CD14-positive monocyte (primary cell): ENCODE results near the gene ARHGEF1. TPM values are rescaled to one million over a fixed set of nuclear protein-coding genes. Genes with fewer than 3 reads are reported as not detected.

Source experiments
- DNase-seq, 3 donors: peaks; one replicate each; pipeline ENCODE4 v3.0.0-alpha.2; 2011 to 2022
- H2AFZ ChIP-seq: 2 replicates; pipeline ENCODE4 v1.6.0; 2012; ENCODE audit warnings: mild to moderate bottlenecking, low read depth, low read length, inconsistent platforms; ENCODE audit not compliant: insufficient read depth, poor library complexity, severe bottlenecking
- H3K27ac ChIP-seq, 2 donors: 1 replicate in 1 of 2; 2 replicates in 1 of 2; pipeline ENCODE4 v1.5.1; 2012 to 2013; ENCODE audit warnings: low read length in 2 of 2, control low read depth in 1 of 2, inconsistent platforms in 1 of 2, low read depth in 1 of 2, mild to moderate bottlenecking in 1 of 2
- H3K27me3 ChIP-seq, 2 donors: one replicate each; pipeline versions ENCODE4 v1.6.0 to v1.6.1; 2011 to 2013; ENCODE audit warnings: low read length in 2 of 2; ENCODE audit not compliant: control insufficient read depth in 2 of 2, insufficient read depth in 2 of 2
- H3K36me3 ChIP-seq, 2 donors: replicated peaks in 1 of 2; 1 replicate in 1 of 2; 2 replicates in 1 of 2; pipeline versions ENCODE4 v1.5.1 to v1.6.1; 2012 to 2013; ENCODE audit warnings: low read length in 2 of 2, control low read depth in 1 of 2, inconsistent platforms in 1 of 2, mild to moderate bottlenecking in 1 of 2; ENCODE audit not compliant: insufficient read depth in 2 of 2, control insufficient read depth in 1 of 2
- H3K4me1 ChIP-seq, 2 donors: 1 replicate in 1 of 2; 2 replicates in 1 of 2; pipeline versions ENCODE4 v1.5.1 to v1.6.1; 2012 to 2013; ENCODE audit warnings: low read length in 2 of 2, control low read depth in 1 of 2, inconsistent platforms in 1 of 2, mild to moderate bottlenecking in 1 of 2, moderate library complexity in 1 of 2; ENCODE audit not compliant: insufficient read depth in 2 of 2, control insufficient read depth in 1 of 2
- H3K4me2 ChIP-seq: replicated peaks from 2 replicates; pipeline ENCODE3; 2012; ENCODE audit warnings: low read length, moderate library complexity, mild to moderate bottlenecking; ENCODE audit not compliant: poor library complexity, severe bottlenecking; ENCODE audit errors: extremely low read depth
- H3K4me3 ChIP-seq, 3 experiments: fragments of 200-600 bp in 1 of 3; sonication (generic) in 1 of 3; replicated peaks in 1 of 3; 1 replicate in 2 of 3; 2 replicates in 1 of 3; pipeline ENCODE4 v1.5.1; 2011 to 2013; ENCODE audit warnings: low read length in 3 of 3, mild to moderate bottlenecking in 3 of 3, control low read depth in 2 of 3, low read depth in 2 of 3, inconsistent platforms in 1 of 3, moderate library complexity in 1 of 3
- H3K79me2 ChIP-seq: 2 replicates; pipeline ENCODE4 v1.6.0; 2012; ENCODE audit warnings: mild to moderate bottlenecking, control low read depth, inconsistent platforms, low read length, moderate library complexity; ENCODE audit not compliant: insufficient read depth
- H3K9ac ChIP-seq: 2 replicates; pipeline ENCODE4 v1.6.0; 2017; ENCODE audit warnings: low read length, mild to moderate bottlenecking; ENCODE audit not compliant: insufficient read depth, poor library complexity, severe bottlenecking
- H3K9me3 ChIP-seq, 2 donors: replicated peaks in 1 of 2; 1 replicate in 1 of 2; 2 replicates in 1 of 2; pipeline versions ENCODE4 v1.5.1 to v1.6.1; 2012 to 2013; ENCODE audit warnings: low read length in 2 of 2, control low read depth in 1 of 2; ENCODE audit not compliant: control insufficient read depth in 1 of 2, insufficient read depth in 1 of 2
- H4K20me1 ChIP-seq: 2 replicates; pipeline ENCODE4 v1.6.0; 2012; ENCODE audit warnings: mild to moderate bottlenecking, low read length, control low read depth, moderate library complexity; ENCODE audit not compliant: insufficient read depth
- H3K27ac Mint-ChIP-seq, 7 donors: one replicate each; pipeline ENCODE4 v1.8.0; 2020; ENCODE audit warnings: mild to moderate bottlenecking in 7 of 7, mixed read lengths in 7 of 7, moderate library complexity in 6 of 7, inconsistent platforms in 2 of 7
- H3K27me3 Mint-ChIP-seq, 3 donors: one replicate each; pipeline ENCODE4 v1.8.0; 2021 to 2022; ENCODE audit warnings: low read depth in 3 of 3, mild to moderate bottlenecking in 3 of 3, mixed read lengths in 3 of 3, moderate library complexity in 3 of 3, inconsistent platforms in 1 of 3
- H3K36me3 Mint-ChIP-seq, 2 donors: one replicate each; pipeline ENCODE4 v1.8.0; 2020; ENCODE audit warnings: mixed read lengths in 2 of 2, inconsistent platforms in 1 of 2, mild to moderate bottlenecking in 1 of 2
- H3K4me1 Mint-ChIP-seq: one replicate; pipeline ENCODE4 v1.8.0; 2020; ENCODE audit warnings: mild to moderate bottlenecking, mixed read lengths
- H3K4me3 Mint-ChIP-seq, 2 donors: one replicate each; pipeline ENCODE4 v1.8.0; 2020; ENCODE audit warnings: mild to moderate bottlenecking in 2 of 2, mixed read lengths in 2 of 2, moderate library complexity in 1 of 2
- H3K9me3 Mint-ChIP-seq, 7 donors: one replicate each; pipeline ENCODE4 v1.8.0; 2020 to 2022; ENCODE audit warnings: mixed read lengths in 7 of 7, mild to moderate bottlenecking in 6 of 7, moderate library complexity in 6 of 7, inconsistent platforms in 2 of 7
- CTCF ChIP-seq: fragments of 200-600 bp; IDR thresholded peaks from one replicate; pipeline ENCODE4 v1.8.0; 2022; ENCODE audit warnings: antibody characterized with exemption, mild to moderate bottlenecking
- WGBS: methylation state at CpG from one replicate; pipeline ENCODE4 v1.1.5; 2013; ENCODE audit warnings: missing lambda C conversion rate; ENCODE audit not compliant: insufficient coverage; 5-methylcytosine and 5-hydroxymethylcytosine counted together
- intact Hi-C, 2 donors: fragments of 100-400 bp; cut with micrococcal nuclease; formaldehyde crosslinking; loops; one replicate each; pipeline versions ENCODE4 v1.15.0 to v1.15.1; 2023
- polyA plus RNA-seq, 3 donors: library from polyadenylated mRNA; depleted of rRNA in 1 of 3; unstranded in 2 of 3; stranded (reverse) in 1 of 3; fragments of 300-500 nt in 2 of 3; fragments of >200 nt in 1 of 3; fragmentation: Illumina TruSeq in 2 of 3; gene quantifications; 1 replicate in 2 of 3; 2 replicates in 1 of 3; pipeline ENCODE4 v1.2.3, GENCODE V29; 2012 to 2021

ARHGEF1 gene
- polyA plus RNA-seq, 3 donors, result 82.8 to 622 (median 95.5) TPM

GRCh38 chr19:41863209-41863931 is 19.6 kb upstream of the ARHGEF1 start:
- H3K9ac ChIP-seq, result peak overlapping the region; percentile 36
- H3K36me3 Mint-ChIP-seq, result peaks cover 44 to 65% of the 10 kb centered on the region in 2 donors
- H3K4me3 Mint-ChIP-seq, result peak overlapping the region; percentile 34 to 42
- peaks cover 84% of the 10 kb centered on the region for H3K79me2 ChIP-seq
- H4K20me1 ChIP-seq, result peaks cover 77% of the 10 kb centered on the region
- no peaks in the 10 kb centered on the region for H3K9me3 Mint-ChIP-seq
- no peak for TF ChIP-seq CTCF
- peak overlapping the region in 1 of 2 donors; percentile 90 for H3K27ac ChIP-seq
- H2AFZ ChIP-seq, result no peak overlapping the region
- H3K27me3 ChIP-seq, result no peaks in the 10 kb centered on the region
- no peaks in the 10 kb centered on the region for H3K27me3 Mint-ChIP-seq
- H3K9me3 ChIP-seq, result no peaks in the 10 kb centered on the region
- peak overlapping the region in 1 of 3 experiments; percentile 19 for H3K4me3 ChIP-seq
- H3K4me1 ChIP-seq, result peaks cover 39 to 43% of the 10 kb centered on the region in 2 donors
- DNase-seq, result no peak
- peaks cover 58% of the 10 kb centered on the region for H3K4me1 Mint-ChIP-seq
- intact Hi-C loops, result loop anchor here (5.0 kb wide), 1 partner anchor 94 kb away; the partner anchor contains the start of gene RABAC1 (in 2 of the 2)
- H3K36me3 ChIP-seq, result peaks cover 49 to 68% of the 10 kb centered on the region in 2 donors
- H3K27ac Mint-ChIP-seq, result peak overlapping the region in 5 of 7 donors; percentile 25 to 68 (median 52)
- 61% methylated on average over 9 of the region's 11 CpGs for WGBS
- H3K4me2 ChIP-seq, result peak overlapping the region; percentile 33

DNA sequence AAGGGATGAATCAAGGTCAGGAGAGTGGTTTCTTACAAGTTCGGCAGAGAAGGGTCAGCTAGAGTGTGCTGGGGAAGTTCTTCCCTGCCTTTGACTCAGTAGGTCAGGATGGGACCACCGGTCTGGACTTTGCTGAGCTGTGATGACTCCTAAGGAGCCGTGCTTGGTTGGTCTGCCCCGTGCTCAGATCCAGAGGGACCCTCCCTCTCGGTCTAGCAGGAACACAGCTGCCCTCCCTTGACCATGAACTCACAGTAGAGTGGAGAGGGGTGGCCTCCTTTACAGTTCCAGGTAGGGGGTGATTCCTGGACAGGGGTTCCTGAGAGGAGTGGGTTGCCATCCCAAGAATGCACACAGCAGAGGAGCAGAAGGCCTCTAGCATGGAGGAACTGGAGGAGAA is 18.6 kb upstream of the ARHGEF1 start:
- 100% methylated on average over 4 of the region's 5 CpGs for WGBS
- Mint-ChIP-seq H3K36me3 (peaks cover 51 to 75% of the 10 kb centered on the region in 2 donors), H3K27me3 (no peaks in the 10 kb centered on the region), H3K4me1 (peaks cover 57% of the 10 kb centered on the region), H3K9me3 (no peaks in the 10 kb centered on the region), H3K27ac (peak overlapping the region in 3 of 7 donors; percentile 30 to 63 (median 31)), H3K4me3 (no peak overlapping the region)
- DNase-seq, result no peak
- Histone ChIP-seq H3K4me2 (no peak overlapping the region), H3K9me3 (no peaks in the 10 kb centered on the region), H3K27ac (peak overlapping the region in 1 of 2 donors; percentile 34), H3K9ac (no peak overlapping the region), H3K4me1 (peaks cover 38 to 39% of the 10 kb centered on the region in 2 donors), H2AFZ (no peak overlapping the region), H3K27me3 (no peaks in the 10 kb centered on the region), H4K20me1 (peaks cover 87% of the 10 kb centered on the region), H3K36me3 (peaks cover 59 to 79% of the 10 kb centered on the region in 2 donors), H3K79me2 (peaks cover 90% of the 10 kb centered on the region), H3K4me3 (no peak overlapping the region)
- no peak for TF ChIP-seq CTCF
- intact Hi-C loops, result loop anchor here (5.0 kb wide), 1 partner anchor 93 kb away; the partner anchor contains the start of gene RABAC1 (in 2 of the 2)
